ENCODE data around the gene CABLES2. TPM values are rescaled to one million over a fixed set of nuclear protein-coding genes. Genes with fewer than 3 reads are reported as not detected.

Gene CABLES2
- total and polyA plus RNA-seq, 8 donors = 1.4 to 2.9 (median 1.9) TPM

DNA sequence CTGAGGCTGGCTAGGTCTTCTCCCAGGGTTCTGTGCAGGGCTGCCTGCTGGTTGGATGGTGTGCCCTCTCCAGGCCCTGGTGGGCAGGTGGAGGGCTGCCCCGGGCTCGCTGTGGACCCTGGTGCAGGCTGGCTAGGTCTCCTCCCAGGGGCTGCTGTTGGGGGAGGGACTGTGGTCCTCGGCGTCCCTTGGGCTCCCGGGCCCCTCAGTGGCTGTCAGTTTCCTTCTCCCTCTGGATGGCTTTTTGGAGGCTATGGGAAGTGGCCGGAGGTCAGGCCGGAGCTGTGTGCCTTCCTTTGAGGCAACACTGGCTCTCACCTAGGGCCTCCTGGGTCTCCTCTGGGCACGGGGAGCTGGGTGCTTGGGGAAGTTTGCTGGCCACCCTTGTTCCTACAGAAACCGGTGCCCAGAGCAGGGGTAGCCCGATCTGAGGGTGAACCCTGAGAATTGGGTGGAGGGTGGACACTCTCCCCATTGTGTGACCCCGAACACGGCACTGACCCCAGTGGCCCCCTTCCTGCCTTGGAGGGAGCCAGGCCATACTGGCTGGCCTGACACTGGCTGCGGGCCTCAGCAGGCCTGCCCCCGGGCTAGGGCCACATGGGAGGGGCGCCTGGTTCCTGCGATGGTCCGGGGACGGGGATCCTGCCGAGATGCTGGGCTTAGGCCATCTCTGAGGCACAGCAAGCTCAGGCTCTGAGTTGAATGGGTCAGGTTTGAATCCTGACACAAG is 3.8 kb upstream of the CABLES2 start:
- no peaks in the 10 kb centered on the region for H3K27me3 ChIP-seq
- DNase-seq (no peak), ATAC-seq (no peak), FAIRE-seq (no peak)
- no peaks in the 10 kb centered on the region for H3K9me3 ChIP-seq
- H3K4me1 ChIP-seq = peaks cover 15 to 23% (median 19%) of the 10 kb centered on the region in 3 donors
- H3K4me3 ChIP-seq = no peak overlapping the region
- H3K27ac ChIP-seq = no peak overlapping the region
- no peak for TF ChIP-seq CTCF (IDR thresholded peaks at IDR 0.05)
- 91 to 94% methylated on average over 19 of the region's 19 CpGs for WGBS, 2 donors
- no peaks in the 10 kb centered on the region for H3K36me3 ChIP-seq
- intact Hi-C loops (cut with DNase I) = no loop called here

DNA sequence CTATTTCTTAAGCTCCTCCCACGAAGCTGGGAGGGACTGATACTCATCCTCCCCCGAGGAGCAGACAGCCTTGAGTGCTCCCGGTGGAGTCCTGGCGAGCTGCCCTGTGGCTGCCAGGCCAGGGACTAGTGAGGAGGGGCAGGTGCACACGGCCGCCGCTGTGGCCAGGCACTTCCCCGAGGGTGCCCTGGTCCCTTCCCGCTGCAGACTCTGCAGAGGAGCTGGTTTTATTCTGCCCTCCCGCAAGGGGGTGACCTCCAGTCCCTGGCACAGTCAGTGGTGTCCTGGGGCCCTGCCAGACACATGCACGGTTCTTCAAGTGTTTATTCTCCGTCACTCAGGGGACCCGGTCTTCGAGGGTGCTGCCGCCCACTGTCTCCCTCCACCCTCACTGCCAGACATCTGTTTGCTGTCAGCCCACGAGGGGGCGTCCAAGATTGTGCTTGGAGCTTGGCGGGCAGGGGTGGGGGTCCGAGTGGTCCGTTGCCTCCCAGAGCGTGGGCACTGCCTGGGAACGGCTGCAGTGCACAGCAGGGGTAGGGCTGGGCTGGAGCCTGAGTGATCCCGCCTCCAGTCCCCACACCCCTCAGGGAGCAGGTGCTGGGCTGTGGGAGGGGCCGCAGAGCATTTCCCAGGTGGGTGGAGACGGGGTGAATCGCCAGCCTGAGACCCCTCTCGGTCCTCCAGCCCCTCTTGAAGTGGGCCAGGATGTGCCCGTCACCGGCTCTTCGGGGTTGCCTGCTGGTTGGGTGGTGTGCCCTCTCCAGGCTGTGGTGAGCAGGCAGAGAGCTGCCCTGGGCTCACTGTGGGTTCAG is 3.1 kb upstream of the CABLES2 start:
- Histone ChIP-seq H3K27ac (no peak overlapping the region), H3K36me3 (no peaks in the 10 kb centered on the region), H3K27me3 (no peaks in the 10 kb centered on the region), H3K4me3 (peak overlapping the region in 1 of 4 donors; percentile 2), H3K4me1 (peaks cover 15 to 28% (median 19%) of the 10 kb centered on the region in 3 donors), H3K9me3 (no peaks in the 10 kb centered on the region)
- ATAC-seq (peak; percentile 47 to 74 (median 59)), DNase-seq (peak; percentile 73 to 93 (median 82)), FAIRE-seq (no peak)
- intact Hi-C loops (cut with DNase I) = no loop called here
- peak in 2 of 4 donors; percentile 13 to 34 for TF ChIP-seq CTCF (IDR thresholded peaks at IDR 0.05)
- 10 to 14% methylated on average over 30 of the region's 30 CpGs for WGBS, 2 donors

DNA sequence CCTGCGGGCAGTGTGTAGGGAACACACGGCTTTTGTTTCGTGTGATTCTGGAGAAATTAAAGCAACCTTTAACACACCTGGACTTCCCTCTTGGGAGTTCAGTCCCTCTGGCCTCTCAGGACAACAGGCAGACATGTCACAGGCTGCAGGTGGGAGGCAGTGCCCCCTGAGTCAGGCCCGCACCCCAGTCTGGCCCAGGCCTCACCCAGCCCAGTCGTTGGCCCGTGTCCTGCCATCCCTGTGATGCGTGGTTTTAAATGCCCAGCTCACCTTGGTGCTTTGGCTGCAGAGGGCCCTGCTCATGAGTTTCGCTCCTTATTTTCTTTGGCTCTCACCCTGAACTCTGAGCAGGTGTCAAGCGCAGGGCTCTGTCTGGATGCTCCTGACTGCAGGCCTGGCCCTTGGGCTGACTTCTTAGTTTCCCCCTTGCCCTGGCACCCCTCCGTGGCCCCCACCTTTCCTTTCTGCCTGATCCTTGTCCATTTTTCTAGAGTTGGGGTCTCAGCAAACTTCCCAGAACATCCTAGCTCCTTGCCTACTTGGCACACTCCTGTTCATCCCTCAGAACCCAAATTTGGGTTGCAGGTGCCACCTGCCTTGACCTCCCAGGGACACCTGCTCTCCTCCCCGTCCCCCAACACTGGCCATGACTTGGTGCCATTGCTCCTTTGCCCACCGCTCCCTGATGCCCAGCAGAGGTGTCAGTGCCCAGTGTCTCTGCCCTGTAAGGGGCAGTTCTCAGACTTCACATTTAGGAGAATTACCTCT is 2.2 kb upstream of the CABLES2 start:
- no peaks in the 10 kb centered on the region for H3K36me3 ChIP-seq
- no peak for DNase-seq
- H3K9me3 ChIP-seq = no peaks in the 10 kb centered on the region
- no peak overlapping the region for H3K27ac ChIP-seq
- no peaks in the 10 kb centered on the region for H3K27me3 ChIP-seq
- no peak for ATAC-seq
- intact Hi-C loops (cut with DNase I) = no loop called here
- no peak for TF ChIP-seq CTCF (IDR thresholded peaks at IDR 0.05)
- WGBS, 2 donors = 60 to 67% methylated on average over 12 of the region's 12 CpGs
- no peak for FAIRE-seq
- H3K4me3 ChIP-seq = no peak overlapping the region
- H3K4me1 ChIP-seq = peaks cover 15 to 28% (median 19%) of the 10 kb centered on the region in 3 donors

- DNase-seq = no peak
- no peak overlapping the region for H3K4me3 ChIP-seq
- no peaks in the 10 kb centered on the region for H3K36me3 ChIP-seq
- no peak for TF ChIP-seq CTCF (IDR thresholded peaks at IDR 0.05)
- peaks cover 15 to 28% (median 19%) of the 10 kb centered on the region in 3 donors for H3K4me1 ChIP-seq
- FAIRE-seq = no peak
- WGBS, 2 donors = 73 to 81% methylated on average over 12 of the region's 12 CpGs
- no peaks in the 10 kb centered on the region for H3K9me3 ChIP-seq
- no peak for ATAC-seq
- intact Hi-C loops (cut with DNase I) = no loop called here
- no peak overlapping the region for H3K27ac ChIP-seq
- H3K27me3 ChIP-seq = no peaks in the 10 kb centered on the region
Observed at GRCh38 chr20:62408640-62409039, 1.6 kb upstream of the CABLES2 start.

All from pancreas (tissue), 10 donors.